ENCODE results near the gene MUC3A. TPM values are rescaled to one million over a fixed set of nuclear protein-coding genes. Genes with fewer than 3 reads are reported as not detected.
A peak's percentile ranks its signal among the peaks of the same experiment; 100 is the strongest.
"Not testable (repeated sequence)": the region's sequence is repeated elsewhere in the genome, so short reads cannot be mapped to it uniquely, and the experiment has no call there.

MUC3A gene
- total RNA-seq, 2 experiments from 2014 or later, result not detected

GRCh38 chr7:101007361-101007760, 58.0 kb downstream of the MUC3A start:
- DNase-seq; H3K4me1 Mint-ChIP-seq (ENCODE audit: low read depth); CTCF ChIA-PET; H3K4me1 ChIP-seq (ENCODE audit: insufficient read depth, low read length); H3K4me3 Mint-ChIP-seq; ATAC-seq (ENCODE audit: poor library complexity); H3K27ac Mint-ChIP-seq; POLR2A ChIA-PET; H3K9me3 ChIP-seq (ENCODE audit: control insufficient read depth in 1 of 2, insufficient read depth in 1 of 2, low read length in 2 of 2); H3K9me3 Mint-ChIP-seq; H3K36me3 Mint-ChIP-seq (ENCODE audit: low read depth); H3K27ac ChIP-seq (ENCODE audit: low read depth in 1 of 2, low read length in 2 of 2); H3K27me3 Mint-ChIP-seq; intact Hi-C loops (cut with DNase I, micrococcal nuclease); H3K4me3 ChIP-seq (ENCODE audit: low read length); H3K27me3 ChIP-seq (ENCODE audit: control insufficient read depth in 1 of 2, insufficient read depth in 2 of 2, low read length in 2 of 2); H3K36me3 ChIP-seq (ENCODE audit: insufficient read depth, low read length): not testable (repeated sequence)

DNA sequence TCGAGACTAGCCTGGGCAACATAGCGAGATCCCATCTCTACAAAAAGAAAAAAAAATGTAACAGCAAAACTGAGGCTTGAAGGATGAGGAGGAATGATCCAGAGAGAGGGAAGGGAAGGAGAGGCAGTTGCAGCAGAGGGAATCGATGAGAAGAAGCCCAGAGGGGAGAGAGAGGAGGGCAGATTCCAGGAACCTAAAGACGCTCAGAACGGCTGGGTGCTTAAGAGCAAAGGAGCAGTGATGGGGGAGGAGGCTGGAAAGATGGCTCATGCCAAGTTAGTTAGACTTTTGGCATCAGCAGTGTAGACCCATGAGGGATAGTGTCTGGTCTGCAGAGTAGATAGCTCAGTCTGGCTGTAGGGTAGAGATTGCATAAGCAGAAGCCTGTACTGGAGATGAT, 60.3 kb downstream of the MUC3A start:
- no peak overlapping the region for H3K4me3 Mint-ChIP-seq
- H3K36me3 ChIP-seq (ENCODE audit: insufficient read depth, low read length), result no peaks in the 10 kb centered on the region
- ChIA-PET POLR2A (no interaction called here), CTCF (no interaction called here)
- no peaks in the 10 kb centered on the region for H3K27me3 ChIP-seq (ENCODE audit: control insufficient read depth in 1 of 2, insufficient read depth in 2 of 2, low read length in 2 of 2)
- DNase-seq, result no peak
- intact Hi-C loops (cut with DNase I, micrococcal nuclease), result no loop called here
- H3K27ac ChIP-seq (ENCODE audit: low read depth in 1 of 2, low read length in 2 of 2), result no peak overlapping the region
- ATAC-seq (ENCODE audit: poor library complexity), result no peak
- peaks cover 0 to 4% of the 10 kb centered on the region in 2 experiments for H3K9me3 ChIP-seq (ENCODE audit: control insufficient read depth in 1 of 2, insufficient read depth in 1 of 2, low read length in 2 of 2)
- H3K4me3 ChIP-seq (ENCODE audit: low read length), result no peak overlapping the region
- no peaks in the 10 kb centered on the region for H3K9me3 Mint-ChIP-seq
- peaks cover 5% of the 10 kb centered on the region for H3K27me3 Mint-ChIP-seq
- H3K4me1 Mint-ChIP-seq (ENCODE audit: low read depth), result no peaks in the 10 kb centered on the region
- H3K36me3 Mint-ChIP-seq (ENCODE audit: low read depth), result no peaks in the 10 kb centered on the region
- H3K27ac Mint-ChIP-seq, result no peak overlapping the region
- H3K4me1 ChIP-seq (ENCODE audit: insufficient read depth, low read length), result no peaks in the 10 kb centered on the region
- TF ChIP-seq, protein P1, sequence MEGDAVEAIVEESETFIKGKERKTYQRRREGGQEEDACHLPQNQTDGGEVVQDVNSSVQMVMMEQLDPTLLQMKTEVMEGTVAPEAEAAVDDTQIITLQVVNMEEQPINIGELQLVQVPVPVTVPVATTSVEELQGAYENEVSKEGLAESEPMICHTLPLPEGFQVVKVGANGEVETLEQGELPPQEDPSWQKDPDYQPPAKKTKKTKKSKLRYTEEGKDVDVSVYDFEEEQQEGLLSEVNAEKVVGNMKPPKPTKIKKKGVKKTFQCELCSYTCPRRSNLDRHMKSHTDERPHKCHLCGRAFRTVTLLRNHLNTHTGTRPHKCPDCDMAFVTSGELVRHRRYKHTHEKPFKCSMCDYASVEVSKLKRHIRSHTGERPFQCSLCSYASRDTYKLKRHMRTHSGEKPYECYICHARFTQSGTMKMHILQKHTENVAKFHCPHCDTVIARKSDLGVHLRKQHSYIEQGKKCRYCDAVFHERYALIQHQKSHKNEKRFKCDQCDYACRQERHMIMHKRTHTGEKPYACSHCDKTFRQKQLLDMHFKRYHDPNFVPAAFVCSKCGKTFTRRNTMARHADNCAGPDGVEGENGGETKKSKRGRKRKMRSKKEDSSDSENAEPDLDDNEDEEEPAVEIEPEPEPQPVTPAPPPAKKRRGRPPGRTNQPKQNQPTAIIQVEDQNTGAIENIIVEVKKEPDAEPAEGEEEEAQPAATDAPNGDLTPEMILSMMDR (IDR thresholded peaks at IDR 0.05), result no peak

DNA sequence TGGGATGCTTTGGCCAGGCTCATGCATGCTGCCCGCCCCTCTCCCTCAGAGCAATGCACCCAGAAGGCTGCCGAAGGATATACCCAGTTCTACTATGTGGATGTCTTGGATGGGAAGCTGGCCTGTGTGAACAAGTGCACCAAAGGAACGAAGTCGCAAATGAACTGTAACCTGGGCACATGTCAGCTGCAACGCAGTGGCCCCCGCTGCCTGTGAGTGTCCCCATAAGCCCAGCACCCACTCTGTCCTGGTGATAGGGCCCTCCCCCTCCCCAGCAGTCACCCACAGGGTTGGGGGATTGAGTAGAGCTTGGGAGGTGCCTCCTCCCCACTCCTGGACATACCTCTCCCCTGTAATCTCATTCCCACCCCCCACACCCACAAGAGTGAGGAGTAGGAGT, 63.6 kb downstream of the MUC3A start:
- H3K27ac ChIP-seq (ENCODE audit: low read depth in 1 of 2, low read length in 2 of 2), result no peak overlapping the region
- Mint-ChIP-seq H3K27me3 (peaks cover 13% of the 10 kb centered on the region), H3K36me3 (ENCODE audit: low read depth) (no peaks in the 10 kb centered on the region), H3K9me3 (no peaks in the 10 kb centered on the region), H3K4me1 (ENCODE audit: low read depth) (peaks cover 19% of the 10 kb centered on the region), H3K27ac (no peak overlapping the region), H3K4me3 (no peak overlapping the region)
- TF ChIP-seq, protein P1 (IDR thresholded peaks at IDR 0.05), result no peak
- no peak for ATAC-seq (ENCODE audit: poor library complexity)
- H3K4me3 ChIP-seq (ENCODE audit: low read length), result no peak overlapping the region
- peaks cover 0 to 4% of the 10 kb centered on the region in 2 experiments for H3K27me3 ChIP-seq (ENCODE audit: control insufficient read depth in 1 of 2, insufficient read depth in 2 of 2, low read length in 2 of 2)
- CTCF ChIA-PET, result no interaction called here
- intact Hi-C loops (cut with DNase I, micrococcal nuclease), result no loop called here
- peaks cover 21% of the 10 kb centered on the region for H3K4me1 ChIP-seq (ENCODE audit: insufficient read depth, low read length)
- POLR2A ChIA-PET, result no interaction called here
- H3K9me3 ChIP-seq (ENCODE audit: control insufficient read depth in 1 of 2, insufficient read depth in 1 of 2, low read length in 2 of 2), result peaks cover 0 to 3% of the 10 kb centered on the region in 2 experiments
- DNase-seq, result no peak
- no peaks in the 10 kb centered on the region for H3K36me3 ChIP-seq (ENCODE audit: insufficient read depth, low read length)

- CTCF ChIA-PET, result no interaction called here
- Mint-ChIP-seq H3K9me3 (no peaks in the 10 kb centered on the region), H3K36me3 (ENCODE audit: low read depth) (no peaks in the 10 kb centered on the region), H3K4me1 (ENCODE audit: low read depth) (peaks cover 19% of the 10 kb centered on the region), H3K27ac (peak overlapping the region; percentile 87), H3K27me3 (peaks cover 23% of the 10 kb centered on the region), H3K4me3 (peak overlapping the region; percentile 76)
- DNase-seq (no peak), ATAC-seq (ENCODE audit: poor library complexity) (no peak)
- H3K4me3 ChIP-seq (ENCODE audit: low read length), result no peak overlapping the region
- no peaks in the 10 kb centered on the region for H3K36me3 ChIP-seq (ENCODE audit: insufficient read depth, low read length)
- no peak overlapping the region for H3K27ac ChIP-seq (ENCODE audit: low read depth in 1 of 2, low read length in 2 of 2)
- POLR2A ChIA-PET, result no interaction called here
- TF ChIP-seq, protein P1 (IDR thresholded peaks at IDR 0.05), result no peak
- intact Hi-C loops (cut with DNase I, micrococcal nuclease), result no loop called here
- H3K27me3 ChIP-seq (ENCODE audit: control insufficient read depth in 1 of 2, insufficient read depth in 2 of 2, low read length in 2 of 2), result peaks cover 0 to 7% of the 10 kb centered on the region in 2 experiments
- no peaks in the 10 kb centered on the region for H3K9me3 ChIP-seq (ENCODE audit: control insufficient read depth in 1 of 2, insufficient read depth in 1 of 2, low read length in 2 of 2)
- H3K4me1 ChIP-seq (ENCODE audit: insufficient read depth, low read length), result peaks cover 29% of the 10 kb centered on the region
Measured at GRCh38 chr7:101015626-101016025, 66.3 kb downstream of the MUC3A start.
